Measurements from ENCODE around the gene WDR90. TPM values are rescaled to one million over a fixed set of nuclear protein-coding genes. Genes with fewer than 3 reads are reported as not detected.

WDR90 gene
- total RNA-seq, 4 donors from 2014 or later, result 18.2 to 79.3 (median 46.9) TPM

DNA sequence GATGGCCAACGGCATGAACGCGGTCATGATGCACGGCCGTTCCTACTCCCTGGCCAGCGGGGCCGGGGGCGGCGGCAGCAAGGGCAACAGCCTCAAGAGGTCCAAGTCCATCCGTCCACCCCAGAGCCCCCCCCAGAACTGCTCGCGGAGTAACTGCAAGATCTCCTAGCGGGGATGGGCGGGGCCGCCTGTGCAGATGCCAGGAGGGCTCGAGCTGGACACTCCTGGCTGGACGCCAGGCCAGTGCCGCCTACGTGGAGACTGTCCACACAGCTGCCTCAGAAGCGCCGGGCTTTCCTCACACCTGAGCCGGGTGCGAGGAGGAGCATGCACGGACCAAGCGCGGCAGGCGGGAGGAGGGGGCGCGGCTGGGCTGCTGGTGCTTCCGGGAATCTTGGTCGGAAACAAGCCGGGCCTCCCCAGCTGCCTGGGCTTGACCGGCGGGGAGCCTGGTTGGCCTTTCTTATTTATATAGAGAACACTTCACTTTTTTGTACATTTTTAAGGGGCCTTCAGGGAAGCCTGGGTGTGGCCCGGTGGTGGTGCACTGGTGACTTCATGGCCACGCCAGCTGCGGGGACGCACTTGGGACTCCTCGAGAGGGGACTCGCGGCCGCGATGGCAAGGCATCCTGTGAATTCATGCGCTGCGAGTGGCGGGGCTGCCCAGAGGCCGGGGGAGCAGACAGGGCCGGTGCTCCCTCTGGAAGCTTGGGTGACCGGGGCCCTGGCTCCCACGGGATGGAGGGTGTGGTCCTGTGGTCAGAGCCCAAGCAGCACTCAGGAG lies 21.5 kb upstream of the WDR90 start:
- intact Hi-C loops (cut with DNase I; ENCODE audit: low total_unique reads), result no loop called here
- Histone ChIP-seq H3K4me1 (peaks cover 0 to 13% of the 10 kb centered on the region in 2 donors), H3K27me3 (no peaks in the 10 kb centered on the region), H3K9me3 (no peaks in the 10 kb centered on the region), H3K27ac (peak overlapping the region; percentile 89 to 93), H3K36me3 (no peaks in the 10 kb centered on the region), H3K4me3 (no peak overlapping the region)
- TF ChIP-seq CTCF (IDR thresholded peaks at IDR 0.05) (no peak), POLR2A (IDR thresholded peaks at IDR 0.05) (no peak)
- peak in 1 of 2 donors; percentile 65 for DNase-seq

- H3K4me3 ChIP-seq, result no peak overlapping the region
- no peak overlapping the region for H3K27ac ChIP-seq
- H3K9me3 ChIP-seq, result no peaks in the 10 kb centered on the region
- H3K36me3 ChIP-seq, result no peaks in the 10 kb centered on the region
- TF ChIP-seq CTCF (IDR thresholded peaks at IDR 0.05), result no peak
- TF ChIP-seq POLR2A (IDR thresholded peaks at IDR 0.05), result no peak
- H3K27me3 ChIP-seq, result no peaks in the 10 kb centered on the region
- DNase-seq, result peak in 1 of 2 donors; percentile 21
- H3K4me1 ChIP-seq, result peaks cover 0 to 13% of the 10 kb centered on the region in 2 donors
- intact Hi-C loops (cut with DNase I; ENCODE audit: low total_unique reads), result no loop called here
These were observed 20.7 kb upstream of the WDR90 start for GRCh38 chr16:628321-629061.

GRCh38 chr16:629185-629832 lies 19.9 kb upstream of the WDR90 start:
- intact Hi-C loops (cut with DNase I; ENCODE audit: low total_unique reads), result no loop called here
- H3K4me3 ChIP-seq, result no peak overlapping the region
- no peaks in the 10 kb centered on the region for H3K27me3 ChIP-seq
- no peaks in the 10 kb centered on the region for H3K9me3 ChIP-seq
- peaks cover 0 to 13% of the 10 kb centered on the region in 2 donors for H3K4me1 ChIP-seq
- DNase-seq, result peak; percentile 23 to 27
- TF ChIP-seq CTCF (IDR thresholded peaks at IDR 0.05) (no peak), POLR2A (IDR thresholded peaks at IDR 0.05) (no peak)
- H3K36me3 ChIP-seq, result no peaks in the 10 kb centered on the region
- peak overlapping the region in 1 of 2 donors; percentile 36 for H3K27ac ChIP-seq

DNA sequence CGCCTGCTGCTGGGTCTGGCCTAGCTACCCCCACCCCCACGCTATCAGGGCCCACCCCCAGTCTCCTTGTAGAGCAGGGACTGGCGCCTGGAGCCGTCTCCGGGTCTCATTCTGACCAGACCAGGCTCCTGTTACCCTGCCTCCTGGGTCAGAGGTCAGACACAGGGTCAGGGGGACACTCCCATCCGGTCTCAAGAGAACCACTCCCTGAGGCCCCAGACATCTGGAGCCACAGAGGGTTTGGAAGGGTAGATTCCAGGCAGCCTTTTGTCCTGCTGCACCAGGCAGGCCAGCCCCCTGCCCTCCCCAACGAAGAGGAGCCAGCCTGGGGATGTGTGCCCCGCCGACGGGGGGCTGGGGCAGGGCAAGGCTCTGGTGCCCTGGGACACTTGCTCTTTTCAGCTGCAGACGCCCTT lies 19.3 kb upstream of the WDR90 start:
- TF ChIP-seq CTCF (IDR thresholded peaks at IDR 0.05) (no peak), POLR2A (IDR thresholded peaks at IDR 0.05) (no peak)
- H3K4me3 ChIP-seq, result no peak overlapping the region
- peak in 1 of 2 donors; percentile 38 for DNase-seq
- intact Hi-C loops (cut with DNase I; ENCODE audit: low total_unique reads), result no loop called here
- no peaks in the 10 kb centered on the region for H3K9me3 ChIP-seq
- H3K27ac ChIP-seq, result peak overlapping the region in 1 of 2 donors; percentile 36
- H3K36me3 ChIP-seq, result no peaks in the 10 kb centered on the region
- H3K27me3 ChIP-seq, result no peaks in the 10 kb centered on the region
- peaks cover 0 to 13% of the 10 kb centered on the region in 2 donors for H3K4me1 ChIP-seq

Measured in uterus (tissue), 4 donors.